Activated CD4-positive, alpha-beta T cell treated with anti-CD3 and anti-CD28 coated beads for 48 hours (primary cell): ENCODE results near the gene GMDS.
A peak's percentile ranks its signal among the peaks of the same experiment; 100 is the strongest.

Source experiments
- DNase-seq: peaks from one replicate; pipeline ENCODE4 v3.0.0-alpha.2; 2020

GMDS gene

GRCh38 chr6:2129182-2129621, 116.2 kb downstream of the GMDS start:
- no peak for DNase-seq

- peak; percentile 69 for DNase-seq
Observed at GRCh38 chr6:2127484-2127911, 117.9 kb downstream of the GMDS start.

GRCh38 chr6:2126351-2126750, 119.1 kb downstream of the GMDS start:
- DNase-seq = no peak

- DNase-seq = no peak
Observed at GRCh38 chr6:2125158-2125557, 120.2 kb downstream of the GMDS start.

DNA sequence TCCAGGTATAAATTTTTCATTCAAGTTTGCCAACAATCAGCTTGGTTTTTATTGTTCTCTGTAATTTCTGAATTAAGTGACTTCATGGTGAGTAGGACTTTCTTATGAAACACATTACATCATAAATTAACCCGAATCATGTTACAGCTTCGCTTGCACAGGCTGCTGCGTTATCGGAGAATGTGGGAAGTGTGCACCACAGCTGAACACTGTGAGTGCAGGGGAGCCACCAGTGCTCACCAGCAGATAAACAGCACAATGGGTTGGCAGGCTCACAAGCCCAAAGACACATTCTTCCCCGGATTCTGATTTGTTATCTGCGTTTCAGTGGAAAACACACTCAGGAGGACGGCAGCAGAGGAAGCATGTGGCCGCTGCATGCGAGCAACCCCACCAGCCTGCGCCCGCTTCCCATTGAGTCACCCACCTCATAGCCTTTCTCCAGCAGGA, 121.1 kb downstream of the GMDS start:
- DNase-seq = no peak

DNA sequence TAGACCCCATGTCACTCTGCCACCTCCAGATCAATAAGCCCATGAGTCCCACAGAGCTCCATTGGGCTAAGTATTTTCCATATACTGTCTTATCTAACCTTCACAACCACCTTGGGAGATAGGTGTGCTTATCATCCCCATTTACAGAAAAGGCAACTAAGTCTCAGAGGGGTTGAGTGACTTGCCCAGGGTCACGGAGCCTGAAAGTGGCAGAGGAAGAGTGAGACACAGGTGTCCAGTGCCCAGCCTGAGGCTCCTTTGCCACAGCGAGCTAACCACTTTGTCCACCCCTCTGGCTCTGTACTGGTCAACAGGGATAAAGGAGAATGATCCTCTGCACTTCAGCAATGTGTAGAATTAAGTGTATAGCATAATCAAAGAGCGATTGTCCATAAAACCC, 124.5 kb downstream of the GMDS start:
- no peak for DNase-seq

GRCh38 chr6:2119275-2119674, 126.1 kb downstream of the GMDS start:
- no peak for DNase-seq

DNA sequence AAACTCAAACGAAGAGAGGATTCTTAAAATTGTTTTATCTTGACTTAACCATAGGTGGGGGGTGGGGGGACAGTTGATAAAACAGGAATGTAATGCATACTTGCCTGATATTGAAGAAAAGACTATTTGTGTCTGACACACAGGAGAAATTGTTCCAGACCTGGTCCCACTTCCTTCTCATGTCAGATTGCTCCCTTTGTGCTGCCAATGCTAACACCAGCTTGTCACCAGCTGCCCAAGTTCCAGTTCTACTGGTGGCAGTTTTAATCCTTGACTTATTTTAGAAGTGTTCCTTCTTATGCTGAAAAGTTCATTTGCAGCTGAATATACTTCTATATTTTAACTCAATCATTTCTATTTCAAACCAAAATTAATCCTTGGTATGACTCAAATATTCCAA, 127.3 kb downstream of the GMDS start:
- DNase-seq = no peak

DNA sequence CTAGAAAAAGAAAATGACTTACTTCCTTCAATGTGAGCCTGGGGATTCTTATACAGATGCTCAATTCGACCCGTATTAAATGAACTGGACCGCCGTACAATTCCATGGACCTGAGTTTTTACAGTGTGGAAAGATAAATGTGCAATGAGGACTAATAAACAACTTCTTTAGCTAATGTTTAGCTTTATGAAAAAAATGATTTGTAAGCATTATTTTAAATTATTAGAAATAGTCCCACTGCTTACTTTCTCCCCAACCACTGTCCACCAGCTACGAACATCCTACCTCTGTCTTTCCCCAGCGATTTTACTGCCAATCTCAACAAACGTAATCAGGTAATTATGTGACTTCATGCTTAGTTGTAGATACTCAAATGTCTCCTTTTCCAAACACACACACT, 128.0 kb downstream of the GMDS start:
- no peak for DNase-seq

DNA sequence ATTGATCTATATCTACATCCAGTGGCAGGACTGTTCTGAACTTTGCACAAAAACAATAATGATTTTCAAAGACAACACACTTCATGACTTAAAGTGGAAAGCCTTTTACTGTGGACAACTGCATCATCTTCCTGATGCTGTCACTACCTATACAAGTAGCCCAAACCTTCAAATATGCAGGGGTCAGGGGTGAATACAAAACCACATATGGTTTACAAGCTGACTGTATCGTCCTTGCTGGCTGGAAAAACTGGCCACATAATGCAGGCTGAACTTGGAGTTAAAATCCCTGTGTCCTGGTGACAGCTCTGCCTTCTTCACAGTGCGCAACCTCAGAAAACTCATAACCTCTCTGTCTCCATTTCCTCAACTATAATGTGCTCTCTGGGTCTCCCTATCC, 128.9 kb downstream of the GMDS start:
- DNase-seq = no peak

DNA sequence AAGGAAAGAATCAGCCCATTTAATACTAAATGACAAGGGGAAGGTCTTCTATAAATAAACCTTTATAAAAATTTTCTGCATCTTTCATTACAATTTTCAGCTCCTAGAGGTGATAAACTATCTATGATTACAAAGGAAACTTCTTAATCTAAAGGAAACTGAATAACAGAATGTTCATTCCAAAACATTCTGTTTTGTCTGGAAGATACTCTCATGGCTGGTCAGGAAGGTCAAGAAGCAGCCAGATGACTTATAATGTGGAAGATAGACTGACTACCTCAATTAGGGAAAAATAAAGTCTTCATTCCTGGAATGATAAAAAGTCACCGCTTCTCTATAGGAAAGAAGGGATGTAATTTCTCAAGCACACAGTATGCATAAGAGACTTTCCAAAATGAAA, 131.3 kb downstream of the GMDS start:
- no peak for DNase-seq

DNA sequence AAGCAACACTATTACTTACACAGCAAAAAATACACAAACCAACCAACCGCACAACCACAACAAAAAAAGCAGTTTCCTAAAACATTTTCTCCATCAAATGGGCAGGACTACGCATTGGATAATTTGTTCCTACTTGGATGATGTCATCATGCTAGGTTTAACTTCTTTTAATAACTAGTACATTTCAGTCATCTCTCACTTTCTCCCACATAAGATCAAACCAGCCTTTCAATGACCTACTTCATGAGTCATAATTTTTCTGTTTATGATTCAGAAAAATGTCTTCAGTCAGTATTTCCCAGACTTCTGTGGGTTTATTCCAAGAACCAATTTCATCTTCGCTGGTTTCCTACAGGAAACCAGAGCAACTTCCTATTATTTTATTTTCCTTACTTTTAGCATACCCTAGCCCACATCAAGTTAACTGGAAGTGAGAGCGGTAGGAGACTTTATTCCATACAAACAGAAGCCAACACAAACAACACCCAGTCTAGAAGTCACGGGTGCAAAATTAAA, 134.2 kb downstream of the GMDS start:
- DNase-seq = no peak

GRCh38 chr6:2110504-2110903, 134.9 kb downstream of the GMDS start:
- DNase-seq = peak; percentile 19

DNA sequence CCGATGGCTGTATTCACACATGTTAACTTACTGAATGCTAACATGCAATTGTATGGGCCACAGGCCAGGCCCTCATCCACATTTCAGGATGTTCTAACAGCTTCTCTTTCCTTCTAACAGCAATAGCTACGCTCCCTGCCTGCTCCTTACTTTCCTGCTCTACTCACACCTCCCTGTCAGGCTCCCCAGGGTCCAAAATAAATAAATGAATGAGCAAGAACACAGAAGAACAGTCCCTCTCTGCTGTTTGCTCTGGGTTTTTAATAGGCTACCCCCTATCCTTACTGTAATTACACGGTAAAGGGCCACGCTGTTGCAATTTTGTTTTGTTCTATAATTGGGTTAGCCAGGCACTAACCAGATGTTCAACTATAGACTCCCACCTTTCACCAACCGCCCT, 135.6 kb downstream of the GMDS start:
- no peak for DNase-seq

DNA sequence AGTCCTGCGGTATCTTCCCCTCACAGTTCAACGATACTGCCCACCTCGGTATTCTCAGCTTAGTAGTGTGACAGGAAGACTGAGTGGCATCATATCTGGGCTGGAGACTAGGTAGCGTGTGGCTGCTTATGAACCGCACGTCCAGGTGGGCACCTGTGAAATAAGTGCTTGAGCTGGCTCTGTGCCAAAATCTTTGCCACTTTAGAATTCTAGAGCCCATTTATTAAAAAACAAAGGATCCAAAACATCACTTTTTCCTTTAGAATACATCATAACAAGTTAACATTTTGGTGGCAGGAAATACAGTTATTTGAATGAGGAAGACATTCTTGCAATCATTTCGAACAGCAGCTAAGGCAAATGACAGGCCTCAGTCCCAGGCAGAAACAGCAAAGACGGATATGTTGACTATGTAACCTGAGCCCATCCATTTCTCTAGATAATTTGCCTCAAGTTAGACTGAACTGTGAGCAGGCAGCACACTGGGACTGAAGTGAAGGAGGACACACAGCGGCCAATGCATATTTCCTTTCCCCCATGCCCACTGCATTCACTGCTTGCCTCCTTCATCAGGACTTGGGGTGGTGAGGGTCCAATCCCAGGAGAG, 136.6 kb downstream of the GMDS start:
- no peak for DNase-seq

DNA sequence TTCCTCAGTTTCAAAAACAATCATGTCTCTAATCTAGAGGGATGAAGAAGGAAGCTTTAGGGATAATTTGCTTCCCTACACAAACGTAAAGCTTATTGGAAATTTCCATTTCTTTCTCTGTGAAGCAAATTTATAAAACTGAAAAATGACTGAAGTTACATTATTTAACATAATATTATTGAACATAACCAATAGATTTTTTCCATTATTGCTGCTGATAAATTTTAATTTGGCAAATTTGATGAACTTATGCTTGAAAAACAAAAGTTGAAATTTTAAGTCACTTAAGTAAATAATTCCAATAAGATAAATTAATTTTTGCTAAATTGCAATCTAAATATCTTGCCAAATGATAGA, 140.9 kb downstream of the GMDS start:
- DNase-seq = no peak

- no peak for DNase-seq
Observed at GRCh38 chr6:2103765-2104523, 141.5 kb downstream of the GMDS start.

DNA sequence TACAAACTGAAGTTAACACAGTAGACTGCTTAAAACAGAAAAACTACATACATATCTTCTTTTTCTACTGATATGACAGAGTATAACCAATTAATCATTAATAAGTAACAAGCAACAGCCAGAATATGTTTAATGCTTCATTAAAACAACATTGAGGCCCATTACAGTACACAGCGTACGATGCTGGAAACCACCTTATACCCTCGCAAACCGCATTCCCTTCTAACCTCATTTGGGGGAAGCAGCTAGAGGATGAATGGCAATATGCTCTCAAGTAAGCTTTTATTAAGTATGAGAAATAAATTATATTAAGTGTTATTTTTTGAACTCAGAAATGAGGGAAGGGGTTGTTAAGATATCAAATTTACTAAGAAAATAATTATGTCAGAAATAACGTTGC, 142.4 kb downstream of the GMDS start:
- DNase-seq = no peak

- DNase-seq = no peak
Observed at GRCh38 chr6:2102316-2102883, 143.0 kb downstream of the GMDS start.

DNA sequence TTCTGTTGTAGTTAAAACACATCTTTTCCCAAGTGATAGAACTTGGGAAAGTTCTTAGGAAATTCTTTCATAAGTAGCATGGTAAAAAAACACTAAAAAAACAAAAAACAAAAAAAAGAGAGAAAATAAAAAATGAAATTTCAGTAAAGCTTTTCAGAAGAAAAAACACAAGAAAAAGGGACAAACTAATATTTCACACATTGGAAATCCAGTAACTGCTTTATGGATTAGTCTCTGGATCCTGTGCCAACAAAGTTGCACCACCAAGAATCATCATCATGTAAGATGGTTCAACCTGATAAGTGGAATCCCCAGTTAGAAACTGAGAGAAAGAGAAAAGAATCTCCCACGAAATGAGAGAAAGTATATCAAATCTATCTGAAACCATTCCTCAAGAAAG, 144.2 kb downstream of the GMDS start:
- no peak for DNase-seq

DNA sequence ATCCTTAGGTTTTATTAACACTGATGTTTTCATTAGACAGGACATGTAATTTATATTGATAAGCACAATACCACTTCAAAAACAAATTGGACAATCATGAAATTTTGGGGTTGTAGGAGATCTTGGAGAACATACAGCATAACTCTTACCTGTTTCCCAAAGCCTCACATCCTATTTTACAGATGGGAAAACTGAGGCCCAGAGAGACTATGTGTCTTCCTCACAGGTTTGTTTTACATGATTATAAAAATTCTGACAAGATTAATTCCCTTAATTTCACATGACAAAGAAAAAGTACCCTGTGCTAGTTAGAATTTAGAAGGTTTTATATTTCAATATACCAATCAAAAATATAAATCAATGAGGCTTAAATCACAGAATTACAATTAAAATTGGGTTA, 145.5 kb downstream of the GMDS start:
- no peak for DNase-seq

- no peak for DNase-seq
Observed at GRCh38 chr6:2097464-2097863, 147.9 kb downstream of the GMDS start.

DNA sequence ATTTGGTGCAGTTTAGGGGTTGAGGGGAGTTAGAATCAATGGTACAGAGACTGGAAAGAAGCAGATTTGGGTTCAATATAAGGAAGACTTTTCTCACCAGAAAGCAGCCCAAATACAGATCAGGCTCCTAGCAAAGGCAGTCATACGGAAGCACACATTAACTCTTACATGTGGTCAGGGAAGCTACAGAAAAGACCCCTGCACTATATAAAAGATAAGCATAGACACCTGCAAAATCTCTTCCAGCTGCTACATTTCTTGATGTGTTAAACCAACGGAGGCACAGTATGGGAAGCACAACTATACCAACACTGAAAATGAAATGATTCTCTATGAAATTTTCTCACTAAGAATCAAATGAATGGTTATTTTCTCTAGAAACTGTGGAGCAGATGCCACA, 150.8 kb downstream of the GMDS start:
- no peak for DNase-seq

- DNase-seq = no peak
Observed at GRCh38 chr6:2086326-2086965, 159.0 kb downstream of the GMDS start.
